Measurements from ENCODE around the gene PFAS. TPM values are rescaled to one million over a fixed set of nuclear protein-coding genes. Genes with fewer than 3 reads are reported as not detected.

PFAS gene
- total RNA-seq, 2 experiments from 2014 or later, result 75.1 to 113 TPM

DNA sequence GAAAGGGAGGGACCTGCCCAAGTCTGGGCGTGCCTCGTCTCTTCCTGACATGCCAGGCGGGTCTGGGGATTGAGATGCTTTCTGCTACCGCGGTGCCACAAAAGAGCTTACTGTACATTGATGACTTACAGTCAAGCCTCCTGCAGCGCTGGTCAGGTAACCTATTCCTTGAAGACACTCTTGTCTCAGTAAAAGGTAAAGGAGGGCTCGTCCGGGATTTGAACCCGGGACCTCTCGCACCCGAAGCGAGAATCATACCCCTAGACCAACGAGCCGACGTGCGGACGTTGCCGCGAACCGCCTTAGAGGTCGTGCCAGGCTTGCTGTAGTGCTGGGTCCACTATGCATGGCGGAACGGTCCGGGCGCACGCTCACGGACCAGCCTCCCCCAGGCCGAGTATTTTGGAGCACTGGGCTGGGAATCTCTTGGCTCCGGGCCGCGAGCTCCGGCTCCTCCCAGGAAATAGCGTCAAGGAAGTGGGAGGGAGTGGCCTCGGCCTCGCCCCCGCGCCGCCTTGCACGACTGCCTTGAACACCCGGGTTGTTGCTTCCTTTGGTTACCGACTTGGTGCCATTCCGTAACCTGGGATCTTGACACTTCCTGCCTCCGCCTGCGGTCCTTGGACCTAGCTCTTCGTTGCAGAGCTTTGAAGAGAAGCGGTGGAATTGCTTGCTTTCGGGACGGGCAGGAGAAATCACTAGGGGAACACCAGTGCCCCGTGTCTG lies 26.3 kb upstream of the PFAS start:
- no peaks in the 10 kb centered on the region for H3K27me3 Mint-ChIP-seq

DNA sequence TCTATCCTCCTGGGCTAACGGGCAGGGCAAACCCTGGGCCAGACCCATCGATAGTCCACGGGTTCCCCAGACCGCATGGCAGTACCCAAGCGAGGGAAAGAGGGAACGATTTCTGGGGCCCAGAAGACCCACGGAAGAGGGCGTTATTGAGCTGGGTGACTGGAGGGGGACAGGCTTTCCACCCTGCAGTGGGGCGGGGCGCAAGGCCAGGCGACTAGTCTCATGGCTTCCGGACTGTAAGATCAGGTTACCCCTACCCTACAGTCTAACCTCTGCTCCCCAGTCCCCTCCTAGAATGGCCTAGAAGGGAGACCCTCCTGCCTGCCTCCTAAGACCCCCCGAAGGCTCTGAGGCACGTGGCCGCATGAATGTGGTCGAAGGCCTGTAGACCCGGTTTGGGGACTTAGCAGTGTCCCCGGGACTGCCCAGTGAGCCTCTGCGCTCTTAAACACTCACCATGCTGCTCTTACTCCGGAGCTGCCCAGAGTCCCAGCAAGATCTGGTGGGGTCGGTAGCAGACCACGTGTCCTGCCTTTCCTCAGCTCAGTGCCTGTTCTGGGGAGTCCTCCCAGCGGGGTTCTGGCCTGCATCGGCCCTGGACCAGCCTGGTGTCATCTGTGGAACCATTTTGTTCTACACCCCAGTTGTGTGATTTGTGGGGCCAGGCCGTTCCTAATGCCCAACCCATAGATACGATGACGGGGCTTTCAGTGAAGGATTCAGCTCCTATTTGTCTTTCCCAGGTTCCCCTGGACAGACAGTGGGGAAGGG lies 25.5 kb upstream of the PFAS start:
- H3K27me3 Mint-ChIP-seq, result no peaks in the 10 kb centered on the region
- H3K27ac Mint-ChIP-seq, result peak overlapping the region; percentile 97
- H3K9me3 Mint-ChIP-seq (ENCODE audit: low read depth), result no peaks in the 10 kb centered on the region
- peaks cover 20% of the 10 kb centered on the region for H3K36me3 Mint-ChIP-seq
- CTCF ChIA-PET, result interaction anchor here (0.6 to 8.6 kb wide), 20 partner anchors 10 to 388 kb away, joined by 3 to 124 read pairs (median 5); partner anchors contain the start of genes ALOXE3, AURKB, BORCS6 and CTC1
- peak; percentile 81 for DNase-seq
- peak overlapping the region; percentile 95 for H3K4me3 Mint-ChIP-seq
- peaks cover 49% of the 10 kb centered on the region for H3K4me1 Mint-ChIP-seq
- peak; percentile 17 for ATAC-seq

More for the DNA sequence above, 26.3 kb upstream of the PFAS start:
- Mint-ChIP-seq H3K9me3 (ENCODE audit: low read depth) (no peaks in the 10 kb centered on the region), H3K4me1 (peaks cover 51% of the 10 kb centered on the region), H3K36me3 (peaks cover 16% of the 10 kb centered on the region), H3K27ac (peak overlapping the region; percentile 97), H3K4me3 (peak overlapping the region; percentile 95)
- CTCF ChIA-PET, result interaction anchor here (0.6 to 8.6 kb wide), 21 partner anchors 9 to 1060 kb away, joined by 3 to 124 read pairs (median 9); partner anchors contain the start of genes ALOXE3, AURKB, BORCS6 and CTC1
- DNase-seq (peak; percentile 94), ATAC-seq (peak; percentile 52)

DNA sequence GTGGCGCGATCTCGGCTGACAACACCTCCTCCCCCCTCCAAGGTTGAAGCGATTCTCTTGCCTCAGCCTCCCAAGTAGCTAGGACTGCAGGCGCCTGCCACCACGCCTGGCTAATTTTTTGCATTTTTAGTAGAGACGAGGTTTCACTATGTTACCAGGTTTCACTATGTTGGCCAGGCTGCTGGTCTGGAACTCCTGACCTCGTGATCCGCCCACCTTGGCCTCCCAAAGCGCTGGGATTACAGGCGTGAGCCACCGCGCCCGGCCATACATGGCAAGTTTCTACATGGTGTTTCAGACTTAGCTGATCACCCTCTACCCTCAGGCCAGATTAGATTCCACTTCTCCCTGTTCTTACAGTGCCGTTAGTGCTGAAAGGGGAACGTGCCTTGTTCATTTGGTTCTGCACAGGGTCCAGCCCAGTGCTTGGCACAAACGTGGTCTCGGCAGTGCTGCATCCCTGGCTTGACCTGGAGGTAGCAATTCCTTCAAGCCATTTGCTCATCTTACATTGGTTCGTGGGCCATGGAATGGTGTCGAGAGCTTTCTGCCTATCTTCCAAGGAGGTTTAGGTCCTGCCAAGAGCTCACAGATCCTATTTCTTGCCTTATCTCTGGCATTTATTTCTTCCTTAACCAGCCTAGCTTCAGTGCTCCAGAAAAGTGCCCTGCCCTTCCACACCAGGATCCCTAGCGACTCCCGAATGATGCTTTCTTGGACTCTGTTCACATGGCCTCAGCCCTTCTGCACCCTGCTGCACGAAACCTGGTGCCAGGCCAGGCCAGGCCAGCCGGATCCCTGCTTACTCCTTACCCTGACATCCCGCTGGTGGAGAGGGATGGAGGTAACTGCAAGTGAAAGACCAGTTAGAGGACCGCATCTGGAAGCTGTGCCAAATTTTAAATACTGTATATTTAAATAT lies 23.9 kb upstream of the PFAS start:
- no peak for ATAC-seq
- Mint-ChIP-seq H3K4me3 (no peak overlapping the region), H3K27me3 (no peaks in the 10 kb centered on the region), H3K27ac (peak overlapping the region; percentile 70), H3K36me3 (peaks cover 33% of the 10 kb centered on the region), H3K4me1 (peaks cover 42% of the 10 kb centered on the region), H3K9me3 (ENCODE audit: low read depth) (no peaks in the 10 kb centered on the region)
- CTCF ChIA-PET, result interaction anchor here (0.6 to 8.6 kb wide), 11 partner anchors 10 to 151 kb away, joined by 3 to 124 read pairs (median 5); partner anchors contain the start of genes AURKB, BORCS6, CTC1 and KRABD2
- DNase-seq, result no peak

DNA sequence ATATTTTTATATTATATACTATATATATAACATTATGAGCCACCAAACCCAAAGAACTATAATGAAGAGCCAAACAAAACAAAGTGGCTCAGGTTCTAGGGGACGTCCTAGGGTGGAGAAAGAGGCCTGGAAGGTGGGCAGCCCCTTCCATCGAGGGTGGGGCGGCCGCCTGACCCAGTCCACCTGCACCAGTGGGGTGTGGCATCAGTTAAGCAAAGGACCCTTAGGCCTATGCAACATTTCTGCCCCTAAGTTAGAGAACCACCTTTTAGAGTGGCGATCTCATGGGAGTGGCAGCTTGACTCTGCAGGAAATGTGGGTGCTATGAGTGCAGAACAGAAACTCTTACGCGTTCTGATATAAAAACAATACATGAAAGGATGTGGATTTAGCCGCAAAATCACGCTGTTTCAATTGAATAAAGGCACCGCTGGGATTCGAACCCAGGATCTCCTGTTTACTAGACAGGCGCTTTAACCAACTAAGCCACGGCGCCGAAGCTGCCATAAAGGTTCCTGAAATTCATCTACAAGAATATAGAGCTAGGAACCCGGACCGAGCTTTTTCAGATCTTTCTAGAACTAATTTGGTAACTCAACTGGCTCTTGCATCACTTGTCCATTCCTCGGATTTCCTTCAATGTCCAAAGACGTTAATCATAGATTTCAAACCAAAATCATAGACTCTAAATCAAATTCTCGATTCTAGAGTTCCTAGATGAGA lies 23.1 kb upstream of the PFAS start:
- CTCF ChIA-PET, result interaction anchor here (0.6 to 8.6 kb wide), 9 partner anchors 11 to 147 kb away, joined by 3 to 124 read pairs (median 7); partner anchors contain the start of genes AURKB, BORCS6, CTC1 and PFAS
- no peaks in the 10 kb centered on the region for H3K27me3 Mint-ChIP-seq
- H3K4me1 Mint-ChIP-seq, result peaks cover 38% of the 10 kb centered on the region
- peak overlapping the region; percentile 48 for H3K4me3 Mint-ChIP-seq
- no peaks in the 10 kb centered on the region for H3K9me3 Mint-ChIP-seq (ENCODE audit: low read depth)
- H3K27ac Mint-ChIP-seq, result peak overlapping the region; percentile 88
- H3K36me3 Mint-ChIP-seq, result peaks cover 32% of the 10 kb centered on the region
- peak; percentile 89 for DNase-seq
- no peak for ATAC-seq

DNA sequence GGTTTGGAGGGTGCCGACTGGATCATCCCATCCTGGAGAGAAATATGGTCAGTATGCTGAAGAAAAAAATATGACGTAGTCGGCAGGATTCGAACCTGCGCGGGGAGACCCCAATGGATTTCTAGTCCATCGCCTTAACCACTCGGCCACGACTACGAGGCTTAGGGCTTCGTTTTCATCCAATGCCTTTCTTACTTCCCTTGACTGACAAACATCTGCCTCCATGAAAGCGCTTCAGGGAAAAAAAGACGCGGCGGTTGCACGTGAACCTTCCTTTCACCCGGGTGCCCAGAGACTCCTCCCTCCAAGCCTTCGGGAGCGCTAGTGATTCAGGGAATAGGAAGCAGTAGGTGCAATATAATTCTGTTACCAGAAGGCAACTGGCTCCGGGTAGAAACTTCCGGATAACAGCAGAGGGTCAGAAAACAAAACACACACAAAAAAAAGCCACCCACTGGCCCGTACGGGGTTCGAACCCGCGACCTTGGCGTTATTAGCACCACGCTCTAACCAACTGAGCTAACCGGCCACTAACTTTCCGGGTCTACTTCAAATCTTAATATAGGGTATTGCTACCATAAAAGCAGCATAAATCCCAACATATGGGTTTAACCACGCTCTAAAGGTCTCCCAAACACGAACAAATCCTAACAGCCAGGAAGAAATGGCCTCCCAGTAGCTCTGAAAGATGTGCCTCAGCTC lies 22.4 kb upstream of the PFAS start:
- no peaks in the 10 kb centered on the region for H3K9me3 Mint-ChIP-seq (ENCODE audit: low read depth)
- peaks cover 38% of the 10 kb centered on the region for H3K36me3 Mint-ChIP-seq
- H3K4me3 Mint-ChIP-seq, result peak overlapping the region; percentile 48
- CTCF ChIA-PET, result interaction anchor here (0.6 to 8.6 kb wide), 7 partner anchors 10 to 148 kb away, joined by 3 to 124 read pairs (median 7); partner anchors contain the start of genes BORCS6, CTC1, PFAS and SLC25A35
- ATAC-seq, result no peak
- DNase-seq, result peak; percentile 72
- H3K27me3 Mint-ChIP-seq, result no peaks in the 10 kb centered on the region
- peak overlapping the region; percentile 88 for H3K27ac Mint-ChIP-seq
- H3K4me1 Mint-ChIP-seq, result peaks cover 38% of the 10 kb centered on the region

DNA sequence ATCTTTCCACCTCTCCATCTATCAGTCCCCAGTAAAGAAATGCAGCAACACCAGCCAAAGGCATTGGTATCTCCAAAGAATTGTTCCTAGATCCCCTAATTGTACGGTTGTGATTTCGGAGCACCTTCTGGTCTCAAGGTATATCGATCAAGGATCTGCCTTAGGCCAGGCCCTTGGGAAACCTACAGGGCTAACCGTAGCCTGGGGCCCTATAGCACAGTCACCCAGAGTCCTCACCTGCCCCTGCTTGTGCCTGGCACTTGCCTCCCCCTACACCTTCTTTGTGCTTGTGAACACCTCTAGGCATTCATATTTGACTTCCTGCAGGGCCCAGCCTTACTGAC lies 21.9 kb upstream of the PFAS start:
- CTCF ChIA-PET, result interaction anchor here (0.7 to 8.6 kb wide), 6 partner anchors 10 to 73 kb away, joined by 3 to 124 read pairs (median 9); partner anchors contain the start of genes BORCS6, CTC1, PFAS and SLC25A35
- DNase-seq (no peak), ATAC-seq (no peak)
- Mint-ChIP-seq H3K27me3 (no peaks in the 10 kb centered on the region), H3K4me3 (peak overlapping the region; percentile 48), H3K4me1 (peaks cover 37% of the 10 kb centered on the region), H3K36me3 (peaks cover 38% of the 10 kb centered on the region), H3K27ac (peak overlapping the region; percentile 88), H3K9me3 (ENCODE audit: low read depth) (no peaks in the 10 kb centered on the region)

DNA sequence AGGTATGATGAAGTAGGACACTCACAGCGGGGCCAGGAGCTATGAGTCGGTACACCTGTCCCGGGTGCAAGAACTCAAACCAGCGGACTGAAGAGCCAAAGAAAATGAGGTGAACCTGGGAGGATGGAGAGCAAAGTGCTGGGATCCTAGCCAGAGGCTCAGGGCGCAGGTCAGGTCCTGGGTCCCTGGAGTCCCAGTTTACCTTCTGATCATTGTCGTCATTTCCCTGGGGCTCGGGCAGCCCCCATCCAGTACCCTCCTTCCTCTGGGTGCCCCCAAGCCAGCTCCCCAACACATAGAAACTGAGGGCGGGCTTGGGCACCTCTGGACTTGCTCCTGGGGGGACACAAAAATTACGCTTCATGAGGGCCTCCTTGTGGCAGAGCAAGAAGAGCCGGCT lies 17.4 kb upstream of the PFAS start:
- no peaks in the 10 kb centered on the region for H3K9me3 Mint-ChIP-seq (ENCODE audit: low read depth)

DNA sequence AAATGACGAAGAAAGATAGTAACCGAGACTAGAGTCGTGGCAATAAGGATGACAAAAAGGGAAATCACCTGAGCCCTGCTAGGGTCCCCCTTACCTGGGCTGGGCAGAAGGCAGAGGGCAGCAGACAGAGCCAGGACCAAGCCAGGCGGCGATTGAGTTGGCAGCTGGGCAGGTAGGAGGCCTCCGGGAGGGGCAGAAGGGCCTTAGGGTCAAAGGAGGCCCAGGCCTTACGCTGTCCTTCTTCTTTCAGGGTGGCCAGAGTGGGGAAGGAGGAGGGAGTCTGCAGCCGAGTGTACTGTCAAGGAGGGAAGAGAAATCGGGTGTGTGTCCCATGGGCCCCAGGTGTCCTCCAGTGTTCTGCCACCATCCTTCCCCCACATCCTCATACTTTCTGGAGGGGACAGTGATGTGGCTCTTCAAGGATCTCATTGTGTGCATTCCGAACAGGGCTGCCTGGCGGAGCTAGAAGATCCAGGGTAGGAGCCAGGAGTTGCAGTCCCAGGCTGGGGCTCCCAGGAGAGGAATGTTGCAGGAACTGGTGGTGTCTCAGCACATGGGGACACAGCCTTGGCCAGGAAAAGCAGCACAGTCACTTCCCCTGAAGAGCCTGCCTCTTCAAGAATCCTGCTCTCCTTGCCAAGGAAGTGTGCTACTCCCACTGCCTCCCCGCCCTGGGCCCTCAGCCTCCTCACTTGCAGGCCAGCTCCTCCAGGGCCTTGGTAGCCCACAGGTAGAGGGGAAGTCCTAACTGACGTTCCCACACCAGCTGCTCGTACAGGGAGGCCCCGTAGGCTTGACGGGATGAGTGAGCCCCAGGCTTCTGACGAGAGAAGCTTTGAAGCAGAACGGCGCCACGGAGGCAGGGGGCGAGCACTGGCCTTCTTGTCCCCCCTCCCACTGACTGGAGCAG lies 14.5 kb upstream of the PFAS start:
- Mint-ChIP-seq H3K36me3 (peaks cover 42% of the 10 kb centered on the region), H3K27ac (no peak overlapping the region), H3K4me1 (no peaks in the 10 kb centered on the region), H3K4me3 (no peak overlapping the region), H3K9me3 (ENCODE audit: low read depth) (no peaks in the 10 kb centered on the region), H3K27me3 (no peaks in the 10 kb centered on the region)
- DNase-seq (no peak), ATAC-seq (no peak)
- CTCF ChIA-PET, result interaction anchor here (0.9 to 1.5 kb wide), 4 partner anchors 10 to 116 kb away, joined by 3 to 5 read pairs (median 4); partner anchors contain the start of gene ALOXE3

More for the DNA sequence above, 17.4 kb upstream of the PFAS start:
- Mint-ChIP-seq H3K4me3 (no peak overlapping the region), H3K4me1 (peaks cover 8% of the 10 kb centered on the region), H3K27me3 (no peaks in the 10 kb centered on the region), H3K27ac (no peak overlapping the region), H3K36me3 (peaks cover 51% of the 10 kb centered on the region)
- CTCF ChIA-PET, result interaction anchor here (1.0 kb wide), 1 partner anchor 75 kb away, joined by 3 read pairs; no protein-coding TSS in a partner anchor
- DNase-seq (no peak), ATAC-seq (no peak)

DNA sequence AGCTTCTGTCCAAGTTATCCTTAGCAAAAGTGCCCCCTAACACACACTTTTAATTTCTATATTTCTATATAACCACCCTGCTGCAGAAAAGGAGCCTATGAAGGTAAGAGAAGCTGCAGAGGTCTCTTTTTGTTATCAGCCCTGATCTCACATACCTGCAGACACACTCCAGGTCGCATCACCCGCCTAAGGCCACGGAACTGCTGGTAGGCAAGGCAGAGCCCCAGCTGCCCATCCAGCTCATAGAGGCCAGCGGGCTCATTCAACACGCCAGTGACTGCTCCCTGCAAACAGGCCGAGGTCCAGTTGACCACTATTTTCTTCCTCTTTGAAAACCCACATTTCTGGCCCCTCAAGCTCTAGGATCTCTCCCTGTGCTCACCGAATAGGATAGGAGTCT lies 13.4 kb upstream of the PFAS start:
- Mint-ChIP-seq H3K36me3 (peaks cover 42% of the 10 kb centered on the region), H3K4me1 (no peaks in the 10 kb centered on the region), H3K9me3 (ENCODE audit: low read depth) (no peaks in the 10 kb centered on the region), H3K4me3 (no peak overlapping the region), H3K27ac (no peak overlapping the region), H3K27me3 (no peaks in the 10 kb centered on the region)
- ATAC-seq (no peak), DNase-seq (no peak)
- CTCF ChIA-PET, result interaction anchor here (1.1 to 1.5 kb wide), 3 partner anchors 9 to 14 kb away, joined by 3 to 5 read pairs (median 5); no protein-coding TSS in a partner anchor

DNA sequence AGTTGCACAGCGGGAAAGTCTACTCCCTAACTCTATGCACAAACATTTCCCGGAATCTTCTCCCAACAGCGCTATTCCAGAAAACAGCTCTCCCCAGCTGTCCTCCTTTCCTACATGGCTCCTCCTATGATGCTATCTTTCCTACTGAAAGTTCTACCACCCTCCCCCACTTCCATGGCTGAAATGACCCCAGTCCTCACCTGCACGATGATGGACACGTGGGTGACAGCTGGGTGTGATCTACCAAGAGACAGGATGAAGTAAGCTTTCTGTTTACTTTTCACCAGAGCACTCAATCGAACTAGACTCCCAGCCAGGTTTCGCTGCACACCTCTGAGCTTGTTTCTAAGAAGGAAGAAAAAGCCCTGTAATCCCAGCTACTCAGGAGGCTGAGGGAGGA lies 11.9 kb upstream of the PFAS start:
- H3K9me3 Mint-ChIP-seq (ENCODE audit: low read depth), result no peaks in the 10 kb centered on the region
- DNase-seq (no peak), ATAC-seq (no peak)
- H3K27ac Mint-ChIP-seq, result no peak overlapping the region
- no peaks in the 10 kb centered on the region for H3K27me3 Mint-ChIP-seq
- no peaks in the 10 kb centered on the region for H3K4me1 Mint-ChIP-seq
- CTCF ChIA-PET, result interaction anchor here (0.7 to 1.8 kb wide), 7 partner anchors 9 to 331 kb away, joined by 3 to 9 read pairs (median 5); no protein-coding TSS in a partner anchor
- peaks cover 34% of the 10 kb centered on the region for H3K36me3 Mint-ChIP-seq
- no peak overlapping the region for H3K4me3 Mint-ChIP-seq

DNA sequence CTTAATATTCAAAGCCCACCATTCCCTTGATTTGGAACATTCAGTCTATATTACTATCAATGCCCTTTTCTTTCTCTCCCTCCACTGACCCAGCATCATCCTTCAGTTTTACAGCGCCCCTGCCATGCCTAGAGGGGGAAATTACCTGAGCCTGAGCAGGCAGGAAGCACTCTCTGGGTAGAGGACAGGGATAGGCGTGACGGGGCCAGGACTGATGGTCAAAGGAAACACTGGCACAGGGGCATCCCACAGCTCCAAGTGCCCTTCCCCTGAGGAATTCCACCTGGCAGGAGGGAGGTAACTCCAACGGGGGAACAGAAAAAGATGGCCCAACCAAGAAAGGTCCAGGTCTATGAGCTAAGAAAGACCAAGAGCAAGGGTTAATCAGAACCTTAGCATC lies 11.2 kb upstream of the PFAS start:
- no peak for DNase-seq
- Mint-ChIP-seq H3K4me3 (no peak overlapping the region), H3K9me3 (ENCODE audit: low read depth) (no peaks in the 10 kb centered on the region), H3K36me3 (peaks cover 36% of the 10 kb centered on the region), H3K27ac (peak overlapping the region; percentile 5), H3K4me1 (peaks cover 2% of the 10 kb centered on the region), H3K27me3 (no peaks in the 10 kb centered on the region)
- ATAC-seq, result no peak
- CTCF ChIA-PET, result interaction anchor here (1.3 to 1.8 kb wide), 6 partner anchors 9 to 119 kb away, joined by 3 to 9 read pairs (median 4); partner anchors contain the start of gene RANGRF
